ENCODE results near the gene NCOA6.

NCOA6 gene

GRCh38 chr20:34701405-34702085, 123.9 kb downstream of the NCOA6 start:
- intact Hi-C loops (cut with DNase I; ENCODE audit: low total_unique reads): no loop called here
- Histone ChIP-seq H3K4me1 (peaks cover 0 to 22% (median 15%) of the 10 kb centered on the region in 4 donors), H3K27me3 (no peaks in the 10 kb centered on the region), H3K27ac (no peak overlapping the region), H3K9me3 (no peaks in the 10 kb centered on the region), H3K4me3 (no peak overlapping the region), H3K36me3 (no peaks in the 10 kb centered on the region)
- DNase-seq: no peak
- no peak for TF ChIP-seq CTCF (IDR thresholded peaks at IDR 0.05)

GRCh38 chr20:34693414-34693813, 132.0 kb downstream of the NCOA6 start:
- no peaks in the 10 kb centered on the region for H3K27me3 ChIP-seq
- H3K4me3 ChIP-seq: no peak overlapping the region
- H3K36me3 ChIP-seq: no peaks in the 10 kb centered on the region
- no peak for TF ChIP-seq CTCF (IDR thresholded peaks at IDR 0.05)
- no peaks in the 10 kb centered on the region for H3K4me1 ChIP-seq
- H3K9me3 ChIP-seq: no peaks in the 10 kb centered on the region
- intact Hi-C loops (cut with DNase I; ENCODE audit: low total_unique reads): no loop called here
- no peak for DNase-seq
- no peak overlapping the region for H3K27ac ChIP-seq

- intact Hi-C loops (cut with DNase I; ENCODE audit: low total_unique reads): no loop called here
- no peak for DNase-seq
- H3K4me1 ChIP-seq: no peaks in the 10 kb centered on the region
- H3K27me3 ChIP-seq: no peaks in the 10 kb centered on the region
- no peaks in the 10 kb centered on the region for H3K9me3 ChIP-seq
- no peaks in the 10 kb centered on the region for H3K36me3 ChIP-seq
- no peak overlapping the region for H3K27ac ChIP-seq
- H3K4me3 ChIP-seq: no peak overlapping the region
- TF ChIP-seq CTCF (IDR thresholded peaks at IDR 0.05): no peak
These were observed 133.6 kb downstream of the NCOA6 start for GRCh38 chr20:34691838-34692237.

- H3K4me3 ChIP-seq: no peak overlapping the region
- H3K27ac ChIP-seq: no peak overlapping the region
- intact Hi-C loops (cut with DNase I; ENCODE audit: low total_unique reads): no loop called here
These were observed 136.0 kb downstream of the NCOA6 start for GRCh38 chr20:34689486-34689885.

GRCh38 chr20:34683667-34684066, 141.8 kb downstream of the NCOA6 start:
- no peak for TF ChIP-seq CTCF (IDR thresholded peaks at IDR 0.05)
- intact Hi-C loops (cut with DNase I; ENCODE audit: low total_unique reads): no loop called here
- H3K27ac ChIP-seq: no peak overlapping the region
- no peaks in the 10 kb centered on the region for H3K36me3 ChIP-seq
- H3K9me3 ChIP-seq: no peaks in the 10 kb centered on the region
- DNase-seq: no peak
- H3K27me3 ChIP-seq: no peaks in the 10 kb centered on the region
- H3K4me1 ChIP-seq: no peaks in the 10 kb centered on the region
- no peak overlapping the region for H3K4me3 ChIP-seq

More at GRCh38 chr20:34689486-34689885, 136.0 kb downstream of the NCOA6 start:
- no peaks in the 10 kb centered on the region for H3K4me1 ChIP-seq
- no peak for TF ChIP-seq CTCF (IDR thresholded peaks at IDR 0.05)
- H3K27me3 ChIP-seq: no peaks in the 10 kb centered on the region
- no peaks in the 10 kb centered on the region for H3K36me3 ChIP-seq
- no peaks in the 10 kb centered on the region for H3K9me3 ChIP-seq
- no peak for DNase-seq
